KMS-11 (cell line): ENCODE results near the gene SPECC1.
"Not testable (repeated sequence)": the region's sequence is repeated elsewhere in the genome, so short reads cannot be mapped to it uniquely, and the experiment has no call there.

Source experiments
- H2AFZ ChIP-seq: fragments of 200-600 bp; sonication (generic); 2 replicates; pipeline ENCODE4 v1.6.1; 2016; ENCODE audit warnings: antibody characterized with exemption, mixed run types, low read depth
- H3K27ac ChIP-seq: fragments of 200-600 bp; sonication (generic); 2 replicates; pipeline ENCODE4 v1.6.1; 2016; ENCODE audit warnings: mild to moderate bottlenecking, mixed run types
- H3K27me3 ChIP-seq: fragments of 200-600 bp; sonication (generic); 2 replicates; pipeline ENCODE4 v1.6.1; 2017; ENCODE audit warnings: mild to moderate bottlenecking, low read depth, mixed run types, moderate library complexity; ENCODE audit not compliant: insufficient read depth
- H3K36me3 ChIP-seq: fragments of 200-600 bp; sonication (generic); 2 replicates; pipeline ENCODE4 v1.6.1; 2017; ENCODE audit warnings: mild to moderate bottlenecking, mixed run types; ENCODE audit not compliant: insufficient read depth
- H3K4me1 ChIP-seq: fragments of 200-600 bp; sonication (generic); 2 replicates; pipeline ENCODE4 v1.6.1; 2016; ENCODE audit warnings: mild to moderate bottlenecking, low read depth, mixed run types; ENCODE audit not compliant: poor library complexity, severe bottlenecking
- H3K4me2 ChIP-seq: fragments of 200-600 bp; sonication (generic); 2 replicates; pipeline ENCODE4 v1.7.0; 2016; ENCODE audit warnings: mild to moderate bottlenecking, mixed run types
- H3K4me3 ChIP-seq: fragments of 200-600 bp; sonication (generic); IDR thresholded peaks from 2 replicates; pipeline ENCODE4 v1.6.1; 2017; ENCODE audit warnings: low read depth, low read length, mixed read lengths; ENCODE audit not compliant: insufficient read depth
- H3K79me2 ChIP-seq: fragments of 200-600 bp; sonication (generic); 2 replicates; pipeline ENCODE4 v1.6.1; 2016; ENCODE audit warnings: low read depth, mixed run types; ENCODE audit not compliant: insufficient read depth
- H3K9ac ChIP-seq: fragments of 200-600 bp; sonication (generic); 2 replicates; pipeline ENCODE4 v1.6.1; 2016; ENCODE audit warnings: mild to moderate bottlenecking, mixed run types
- H4K20me1 ChIP-seq: fragments of 200-600 bp; sonication (generic); 2 replicates; pipeline ENCODE4 v1.6.1; 2016; ENCODE audit warnings: mild to moderate bottlenecking, mixed run types; ENCODE audit not compliant: insufficient read depth
- CTCF ChIP-seq: fragments of 200-600 bp; sonication (generic); conservative IDR thresholded peaks from 2 replicates; pipeline ENCODE4 v1.6.1; 2017; ENCODE audit warnings: low read depth, mild to moderate bottlenecking, antibody characterized with exemption, low read length, moderate library complexity, mixed read lengths

The SPECC1 gene

GRCh38 chr17:20187049-20187448, 177.9 kb downstream of the SPECC1 start:
- H3K9ac ChIP-seq, result no peak overlapping the region
- no peaks in the 10 kb centered on the region for H3K36me3 ChIP-seq
- no peak overlapping the region for H3K4me2 ChIP-seq
- H3K4me1 ChIP-seq, result no peaks in the 10 kb centered on the region
- no peaks in the 10 kb centered on the region for H3K79me2 ChIP-seq
- no peak overlapping the region for H2AFZ ChIP-seq
- H4K20me1 ChIP-seq, result no peaks in the 10 kb centered on the region
- no peak overlapping the region for H3K4me3 ChIP-seq
- no peak overlapping the region for H3K27ac ChIP-seq
- no peak for TF ChIP-seq CTCF
- H3K27me3 ChIP-seq, result no peaks in the 10 kb centered on the region

- no peaks in the 10 kb centered on the region for H4K20me1 ChIP-seq
- H3K79me2 ChIP-seq, result no peaks in the 10 kb centered on the region
- H3K4me3 ChIP-seq, result no peak overlapping the region
- H3K4me2 ChIP-seq, result no peak overlapping the region
- no peaks in the 10 kb centered on the region for H3K27me3 ChIP-seq
- no peak overlapping the region for H2AFZ ChIP-seq
- no peak for TF ChIP-seq CTCF
- H3K9ac ChIP-seq, result no peak overlapping the region
- H3K36me3 ChIP-seq, result no peaks in the 10 kb centered on the region
- no peak overlapping the region for H3K27ac ChIP-seq
- no peaks in the 10 kb centered on the region for H3K4me1 ChIP-seq
Measured at GRCh38 chr17:20189302-20189701, 180.1 kb downstream of the SPECC1 start.

- Histone ChIP-seq H3K9ac (no peak overlapping the region), H3K27ac (no peak overlapping the region), H3K4me1 (no peaks in the 10 kb centered on the region), H3K27me3 (no peaks in the 10 kb centered on the region), H3K4me2 (no peak overlapping the region), H2AFZ (no peak overlapping the region), H3K36me3 (no peaks in the 10 kb centered on the region), H3K4me3 (no peak overlapping the region), H3K79me2 (no peaks in the 10 kb centered on the region), H4K20me1 (no peaks in the 10 kb centered on the region)
- TF ChIP-seq CTCF, result no peak
Measured at GRCh38 chr17:20189979-20190378, 180.8 kb downstream of the SPECC1 start.

- Histone ChIP-seq H3K27me3 (no peaks in the 10 kb centered on the region), H3K36me3 (no peaks in the 10 kb centered on the region), H3K4me2 (no peak overlapping the region), H4K20me1 (no peaks in the 10 kb centered on the region), H3K4me3 (no peak overlapping the region), H3K9ac (no peak overlapping the region), H3K4me1 (no peaks in the 10 kb centered on the region), H2AFZ (no peak overlapping the region), H3K79me2 (no peaks in the 10 kb centered on the region), H3K27ac (no peak overlapping the region)
- no peak for TF ChIP-seq CTCF
Measured at GRCh38 chr17:20190605-20191004, 181.4 kb downstream of the SPECC1 start.

- no peak overlapping the region for H3K9ac ChIP-seq
- H4K20me1 ChIP-seq, result no peaks in the 10 kb centered on the region
- no peak overlapping the region for H3K4me2 ChIP-seq
- H3K79me2 ChIP-seq, result no peaks in the 10 kb centered on the region
- no peak for TF ChIP-seq CTCF
- no peak overlapping the region for H2AFZ ChIP-seq
- no peaks in the 10 kb centered on the region for H3K27me3 ChIP-seq
- H3K36me3 ChIP-seq, result no peaks in the 10 kb centered on the region
- H3K4me3 ChIP-seq, result no peak overlapping the region
- H3K27ac ChIP-seq, result no peak overlapping the region
- H3K4me1 ChIP-seq, result no peaks in the 10 kb centered on the region
Measured at GRCh38 chr17:20191056-20191455, 181.9 kb downstream of the SPECC1 start.

- not testable (repeated sequence) for H4K20me1 ChIP-seq, H3K4me1 ChIP-seq, H3K36me3 ChIP-seq, H3K27ac ChIP-seq, H3K79me2 ChIP-seq, H3K4me2 ChIP-seq, H3K9ac ChIP-seq, H3K4me3 ChIP-seq, H2AFZ ChIP-seq, H3K27me3 ChIP-seq
Measured at GRCh38 chr17:20196286-20196685, 187.1 kb downstream of the SPECC1 start.
